Measurements from ENCODE around the gene CAGE1. TPM values are rescaled to one million over a fixed set of nuclear protein-coding genes. Genes with fewer than 3 reads are reported as not detected.

CAGE1 gene
- total and polyA plus RNA-seq, 8 donors = 0.08 to 0.16 (median 0.10) TPM; not detected in 4

DNA sequence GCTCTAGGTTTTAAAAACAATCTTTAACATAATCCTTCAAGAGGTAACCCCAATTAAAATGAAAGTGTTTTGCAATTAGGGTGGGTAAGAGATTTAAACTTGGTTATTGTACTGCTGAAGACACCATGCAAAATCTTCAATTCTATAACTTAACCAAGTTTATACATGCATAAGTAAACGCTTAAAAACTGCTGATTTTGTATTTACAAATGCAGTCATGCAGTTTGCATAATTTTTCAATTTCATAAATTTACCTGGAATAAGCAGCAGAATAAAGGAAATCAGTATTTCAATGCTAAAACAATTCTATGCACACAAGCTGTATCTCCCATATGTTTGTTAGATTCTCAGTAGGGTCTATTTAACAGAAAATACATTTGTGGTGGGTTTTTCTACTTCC, 99.5 kb downstream of the CAGE1 start:
- Histone ChIP-seq H3K36me3 (peaks cover 0 to 100% of the 10 kb centered on the region in 2 donors), H3K27me3 (no peaks in the 10 kb centered on the region), H3K27ac (no peak overlapping the region), H3K4me1 (no peaks in the 10 kb centered on the region), H3K4me3 (no peak overlapping the region), H3K9me3 (no peaks in the 10 kb centered on the region)
- TF ChIP-seq, protein P1, sequence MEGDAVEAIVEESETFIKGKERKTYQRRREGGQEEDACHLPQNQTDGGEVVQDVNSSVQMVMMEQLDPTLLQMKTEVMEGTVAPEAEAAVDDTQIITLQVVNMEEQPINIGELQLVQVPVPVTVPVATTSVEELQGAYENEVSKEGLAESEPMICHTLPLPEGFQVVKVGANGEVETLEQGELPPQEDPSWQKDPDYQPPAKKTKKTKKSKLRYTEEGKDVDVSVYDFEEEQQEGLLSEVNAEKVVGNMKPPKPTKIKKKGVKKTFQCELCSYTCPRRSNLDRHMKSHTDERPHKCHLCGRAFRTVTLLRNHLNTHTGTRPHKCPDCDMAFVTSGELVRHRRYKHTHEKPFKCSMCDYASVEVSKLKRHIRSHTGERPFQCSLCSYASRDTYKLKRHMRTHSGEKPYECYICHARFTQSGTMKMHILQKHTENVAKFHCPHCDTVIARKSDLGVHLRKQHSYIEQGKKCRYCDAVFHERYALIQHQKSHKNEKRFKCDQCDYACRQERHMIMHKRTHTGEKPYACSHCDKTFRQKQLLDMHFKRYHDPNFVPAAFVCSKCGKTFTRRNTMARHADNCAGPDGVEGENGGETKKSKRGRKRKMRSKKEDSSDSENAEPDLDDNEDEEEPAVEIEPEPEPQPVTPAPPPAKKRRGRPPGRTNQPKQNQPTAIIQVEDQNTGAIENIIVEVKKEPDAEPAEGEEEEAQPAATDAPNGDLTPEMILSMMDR (IDR thresholded peaks at IDR 0.05) = no peak
- ATAC-seq (no peak), DNase-seq (no peak)
- intact Hi-C loops (cut with DNase I) = no loop called here

DNA sequence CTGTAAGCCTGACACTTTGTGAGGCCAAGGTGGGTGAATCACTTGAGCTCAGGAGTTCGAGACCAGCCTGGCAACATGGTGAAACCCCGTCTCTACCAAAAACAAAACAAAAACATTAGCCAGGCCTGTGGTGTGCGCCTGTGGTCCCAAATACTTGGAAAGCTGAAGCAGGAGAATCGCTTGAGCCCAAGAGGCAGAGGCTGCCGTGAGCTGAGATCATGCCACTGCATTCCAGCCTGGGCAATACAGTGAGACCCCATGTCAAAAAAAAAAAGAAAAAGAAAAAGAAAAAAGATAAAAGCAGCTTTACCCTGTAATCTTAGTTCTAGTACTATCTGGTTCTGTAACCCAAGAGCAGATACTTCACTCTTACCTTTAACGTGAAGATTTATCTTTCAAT, 104.1 kb downstream of the CAGE1 start:
- TF ChIP-seq, protein P1 (IDR thresholded peaks at IDR 0.05) = no peak
- Histone ChIP-seq H3K36me3 (peaks cover 0 to 69% of the 10 kb centered on the region in 2 donors), H3K27ac (no peak overlapping the region), H3K27me3 (no peaks in the 10 kb centered on the region), H3K4me1 (no peaks in the 10 kb centered on the region), H3K9me3 (no peaks in the 10 kb centered on the region), H3K4me3 (no peak overlapping the region)
- DNase-seq = no peak
- intact Hi-C loops (cut with DNase I) = no loop called here
- no peak for ATAC-seq

DNA sequence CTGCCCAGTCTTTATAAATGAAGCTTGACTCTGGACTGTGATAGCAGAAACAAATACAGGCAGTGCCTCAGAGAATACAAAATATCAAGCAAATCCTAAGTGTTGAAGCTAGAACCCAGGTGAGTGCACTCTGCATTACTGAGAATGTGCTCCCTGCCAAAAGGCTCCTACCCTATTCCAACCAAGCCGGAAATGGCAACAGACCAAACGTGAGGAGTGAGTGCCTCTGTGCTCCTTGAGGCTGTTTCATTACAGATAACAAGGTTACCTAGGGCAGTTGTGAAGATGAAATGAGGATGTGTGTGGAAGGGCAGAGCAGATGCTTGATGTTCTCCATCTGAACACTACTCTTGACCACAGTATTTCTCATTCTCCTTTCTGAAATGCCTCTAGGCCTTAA, 105.9 kb downstream of the CAGE1 start:
- H3K9me3 ChIP-seq = no peaks in the 10 kb centered on the region
- H3K27me3 ChIP-seq = no peaks in the 10 kb centered on the region
- no peak overlapping the region for H3K4me3 ChIP-seq
- DNase-seq = no peak
- H3K4me1 ChIP-seq = peaks cover 0 to 10% of the 10 kb centered on the region in 2 donors
- TF ChIP-seq, protein P1 (IDR thresholded peaks at IDR 0.05) = no peak
- intact Hi-C loops (cut with DNase I) = no loop called here
- H3K27ac ChIP-seq = no peak overlapping the region
- peak; percentile 82 for ATAC-seq
- H3K36me3 ChIP-seq = peaks cover 0 to 52% of the 10 kb centered on the region in 2 donors

DNA sequence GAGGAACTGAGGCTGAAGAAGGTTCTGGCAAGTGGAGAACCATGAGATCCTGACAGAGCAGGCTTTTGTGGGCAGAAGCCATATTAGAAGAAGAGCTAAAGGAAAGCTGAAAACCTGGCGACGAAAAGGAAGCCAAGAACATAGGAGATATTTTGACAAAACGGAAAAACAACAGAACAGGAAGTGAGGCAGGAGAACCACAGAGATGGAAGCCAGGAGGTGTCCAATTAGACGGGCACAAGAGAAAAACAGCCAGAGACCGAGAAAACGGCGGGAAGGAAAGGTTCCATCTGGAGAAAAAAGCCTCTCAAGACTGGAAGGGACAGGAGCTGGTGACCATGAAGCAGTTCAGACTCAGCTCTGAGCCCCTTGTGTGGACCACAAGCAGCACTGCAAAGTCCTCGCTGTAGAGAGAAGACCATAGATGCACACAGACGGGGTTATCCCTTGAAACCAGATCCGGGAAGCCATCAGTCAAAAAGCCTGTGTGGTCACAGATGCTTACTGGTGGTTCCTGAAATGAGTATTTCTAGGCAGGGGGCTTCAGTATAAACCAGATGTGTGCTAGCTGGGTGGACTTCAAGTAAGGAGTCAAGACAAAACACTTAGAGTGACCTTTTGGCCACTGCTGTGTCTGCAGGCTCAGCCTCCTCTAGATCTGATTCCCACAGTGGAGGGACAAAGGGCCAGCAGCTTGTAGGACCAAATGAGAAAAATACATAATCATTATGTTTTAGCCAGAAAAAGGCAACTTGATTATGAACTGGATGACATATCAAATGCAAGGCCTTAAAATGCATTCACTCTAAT, 107.2 kb downstream of the CAGE1 start:
- DNase-seq (no peak), ATAC-seq (no peak)
- Histone ChIP-seq H3K4me1 (peaks cover 0 to 10% of the 10 kb centered on the region in 2 donors), H3K27me3 (no peaks in the 10 kb centered on the region), H3K27ac (no peak overlapping the region), H3K9me3 (no peaks in the 10 kb centered on the region), H3K4me3 (no peak overlapping the region), H3K36me3 (peaks cover 0 to 38% of the 10 kb centered on the region in 2 donors)
- TF ChIP-seq, protein P1 (IDR thresholded peaks at IDR 0.05) = no peak
- intact Hi-C loops (cut with DNase I) = no loop called here

Other genes starting within 250 kb of the CAGE1 start
- gene SSR1, start 76.5 kb downstream of the CAGE1 start, total RNA-seq = 100 to 1,000 TPM; 155 to 247 TPM
- 100 to 1,000 TPM; 111 to 141 (median 123) TPM for gene SSR1, start 76.5 kb downstream of the CAGE1 start, polyA plus RNA-seq (ENCODE audit: insufficient read length in 6 of 6)
- gene RIOK1, start 66 bp upstream of the CAGE1 start, total RNA-seq = 10 to 100 TPM; 15.0 to 23.3 TPM
- 10 to 100 TPM; 30.5 to 38.3 (median 31.9) TPM for gene RIOK1, start 66 bp upstream of the CAGE1 start, polyA plus RNA-seq (ENCODE audit: insufficient read length in 6 of 6)
- gene DSP, start 151.9 kb upstream of the CAGE1 start, total RNA-seq = 10 to 100 TPM; 15.1 to 29.2 TPM
- 10 to 100 TPM; 53.6 to 75.5 (median 70.6) TPM for gene DSP, start 151.9 kb upstream of the CAGE1 start, polyA plus RNA-seq (ENCODE audit: insufficient read length in 6 of 6)
- gene SNRNP48, start 200.5 kb upstream of the CAGE1 start, total RNA-seq = 10 to 100 TPM in 1 of 2 donors, 1 to 10 TPM in 1; 7.6 to 11.6 TPM
- 10 to 100 TPM; 21.6 to 29.1 (median 28.2) TPM for gene SNRNP48, start 200.5 kb upstream of the CAGE1 start, polyA plus RNA-seq (ENCODE audit: insufficient read length in 6 of 6)